Germinal center (tissue), 1 donor: ENCODE results near the gene ANKRD17.
A peak's percentile ranks its signal among the peaks of the same experiment; 100 is the strongest.
"Not testable (repeated sequence)": the region's sequence is repeated elsewhere in the genome, so short reads cannot be mapped to it uniquely, and the experiment has no call there.

Source experiments
- DNase-seq: peaks from one replicate; pipeline ENCODE4 v3.0.0; 2012; ENCODE audit warnings: mixed read lengths, low spot score

ANKRD17 gene

GRCh38 chr4:73258686-73259570 lies at the start of gene ANKRD17:
ANKRD17 (minus strand) TSS chr4:73258798; CDS start chr4:73258668, 130 bp downstream.
- peak; percentile 84 for DNase-seq

GRCh38 chr4:73308286-73308685 lies 49.7 kb upstream of the ANKRD17 start:
- DNase-seq: no peak

GRCh38 chr4:73303711-73304110 lies 45.1 kb upstream of the ANKRD17 start:
- no peak for DNase-seq

GRCh38 chr4:73299548-73300280 lies 41.1 kb upstream of the ANKRD17 start:
- DNase-seq: no peak

- DNase-seq: not testable (repeated sequence)
These were observed 34.1 kb upstream of the ANKRD17 start for GRCh38 chr4:73292661-73293060.

GRCh38 chr4:73281982-73282381 lies 23.4 kb upstream of the ANKRD17 start:
- no peak for DNase-seq

- DNase-seq: no peak
These were observed 22.8 kb upstream of the ANKRD17 start for GRCh38 chr4:73281396-73281795.

GRCh38 chr4:73277201-73277600 lies 18.6 kb upstream of the ANKRD17 start:
- no peak for DNase-seq

GRCh38 chr4:73275318-73275654 lies 16.7 kb upstream of the ANKRD17 start:
- no peak for DNase-seq

GRCh38 chr4:73272816-73273215 lies 14.2 kb upstream of the ANKRD17 start:
- DNase-seq: no peak

GRCh38 chr4:73267050-73267449 lies 8.5 kb upstream of the ANKRD17 start:
- no peak for DNase-seq

- DNase-seq: no peak
These were observed 1.0 kb upstream of the ANKRD17 start for GRCh38 chr4:73259571-73260090.

GRCh38 chr4:73258436-73258685 lies 237 bp downstream of the ANKRD17 start:
- peak; percentile 56 for DNase-seq

- peak; percentile 29 for DNase-seq
These were observed 755 bp downstream of the ANKRD17 start for GRCh38 chr4:73257651-73258435.

- peak; percentile 47 for DNase-seq
These were observed 1.4 kb downstream of the ANKRD17 start for GRCh38 chr4:73257234-73257633.

- DNase-seq: not testable (repeated sequence)
These were observed 2.8 kb downstream of the ANKRD17 start for GRCh38 chr4:73255847-73256246.

GRCh38 chr4:73252001-73252400 lies 6.6 kb downstream of the ANKRD17 start:
- DNase-seq: no peak

- DNase-seq: no peak
These were observed 7.2 kb downstream of the ANKRD17 start for GRCh38 chr4:73251384-73251783.

- no peak for DNase-seq
These were observed 8.0 kb downstream of the ANKRD17 start for GRCh38 chr4:73250642-73251041.

GRCh38 chr4:73248821-73249220 lies 9.8 kb downstream of the ANKRD17 start:
- DNase-seq: no peak

GRCh38 chr4:73248416-73248815 lies 10.2 kb downstream of the ANKRD17 start:
- no peak for DNase-seq

GRCh38 chr4:73247100-73247499 lies 11.5 kb downstream of the ANKRD17 start:
- no peak for DNase-seq

- no peak for DNase-seq
These were observed 12.6 kb downstream of the ANKRD17 start for GRCh38 chr4:73245955-73246354.
